Left lobe of liver (tissue), 2 donors: Measurements from ENCODE around the gene AUNIP. TPM values are rescaled to one million over a fixed set of nuclear protein-coding genes. Genes with fewer than 3 reads are reported as not detected.
A peak's percentile ranks its signal among the peaks of the same experiment; 100 is the strongest.

Experiments used
- ATAC-seq: fragments of 200-7000 bp; cut with Tn5 transposase; one replicate; pipeline ENCODE4 v1.9.1; 2020; ENCODE audit warnings: mild to moderate bottlenecking, moderate library complexity
- DNase-seq: peaks from one replicate; pipeline ENCODE4 v3.0.0-alpha.2; 2020; ENCODE audit warnings: low spot score
- total RNA-seq: library from RNA; stranded (reverse); gene quantifications from one replicate; pipeline ENCODE4 v1.2.1, GENCODE V29; 2021
- donor health status: DM: no; HTN: no; CAD: no; lungs with moderate emphysema.
- donor health status: DM: no; HTN: yes; CAD: no.

The AUNIP gene
- total RNA-seq, 1 donor from 2014 or later = not detected

DNA sequence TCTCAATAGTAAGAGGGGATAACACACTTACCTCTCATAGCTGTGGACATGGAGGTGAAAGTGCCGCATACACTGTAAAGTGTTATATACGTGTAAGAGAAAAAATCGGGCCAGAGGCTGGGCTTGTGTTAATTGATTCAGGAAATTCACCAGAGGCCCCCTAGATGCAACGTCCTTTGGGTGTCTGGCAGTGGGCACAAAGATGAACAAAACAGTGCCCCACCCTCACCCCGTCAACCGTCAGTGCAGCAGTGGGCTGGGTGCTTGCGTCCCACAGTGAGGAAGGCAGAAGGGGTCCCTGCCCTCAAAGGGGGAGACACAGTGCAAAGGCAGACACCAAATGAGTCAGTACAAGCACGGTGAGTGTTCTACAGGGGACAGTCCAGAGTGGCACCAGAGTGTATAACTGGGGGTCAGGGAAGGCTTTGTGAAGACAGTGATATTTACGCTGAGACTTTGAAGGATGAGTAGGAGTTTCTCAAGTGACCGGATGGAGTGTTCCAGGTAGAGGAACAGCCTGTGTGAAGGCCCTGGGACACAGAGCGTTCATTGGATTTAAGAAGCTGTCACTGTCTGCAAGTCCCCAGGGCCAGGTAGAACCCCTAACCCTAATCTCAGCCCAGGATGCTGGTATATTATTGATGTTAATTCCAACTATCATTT lies 46.1 kb downstream of the AUNIP start:
- ATAC-seq = no peak
- no peak for DNase-seq

DNA sequence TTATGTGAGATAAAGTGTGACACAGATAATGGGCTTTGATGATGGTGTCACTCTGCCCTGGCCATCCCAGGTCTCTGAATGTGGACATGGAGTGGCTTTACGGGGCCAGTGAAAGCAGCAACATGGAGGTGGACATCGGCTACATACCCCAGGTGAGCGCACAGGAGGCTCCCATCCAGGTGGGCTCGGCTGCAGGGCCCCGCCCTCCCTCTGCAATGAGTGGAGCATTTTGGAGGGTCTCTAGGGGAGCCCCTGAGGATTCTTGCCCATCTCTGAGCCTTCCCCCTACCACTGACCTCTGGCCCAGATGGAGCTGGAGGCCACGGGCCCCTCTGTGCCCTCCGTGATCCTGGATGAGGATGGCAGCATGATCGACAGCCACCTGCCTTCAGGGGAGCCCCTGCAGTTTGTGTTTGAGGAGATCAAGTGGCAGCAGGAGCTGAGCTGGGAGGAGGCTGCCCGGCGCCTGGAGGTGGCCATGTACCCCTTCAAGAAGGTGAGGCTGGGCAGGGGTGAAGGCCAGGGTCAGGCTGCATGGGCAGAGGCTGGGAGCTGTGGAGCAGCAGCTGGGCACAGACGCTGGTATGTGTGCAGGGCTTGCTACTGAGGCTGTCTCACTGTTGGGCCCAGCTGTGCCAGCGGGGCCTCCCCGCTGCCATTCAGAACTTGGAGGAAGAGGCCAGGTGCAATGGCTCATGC lies 47.7 kb downstream of the AUNIP start:
- DNase-seq (no peak), ATAC-seq (no peak)

DNA sequence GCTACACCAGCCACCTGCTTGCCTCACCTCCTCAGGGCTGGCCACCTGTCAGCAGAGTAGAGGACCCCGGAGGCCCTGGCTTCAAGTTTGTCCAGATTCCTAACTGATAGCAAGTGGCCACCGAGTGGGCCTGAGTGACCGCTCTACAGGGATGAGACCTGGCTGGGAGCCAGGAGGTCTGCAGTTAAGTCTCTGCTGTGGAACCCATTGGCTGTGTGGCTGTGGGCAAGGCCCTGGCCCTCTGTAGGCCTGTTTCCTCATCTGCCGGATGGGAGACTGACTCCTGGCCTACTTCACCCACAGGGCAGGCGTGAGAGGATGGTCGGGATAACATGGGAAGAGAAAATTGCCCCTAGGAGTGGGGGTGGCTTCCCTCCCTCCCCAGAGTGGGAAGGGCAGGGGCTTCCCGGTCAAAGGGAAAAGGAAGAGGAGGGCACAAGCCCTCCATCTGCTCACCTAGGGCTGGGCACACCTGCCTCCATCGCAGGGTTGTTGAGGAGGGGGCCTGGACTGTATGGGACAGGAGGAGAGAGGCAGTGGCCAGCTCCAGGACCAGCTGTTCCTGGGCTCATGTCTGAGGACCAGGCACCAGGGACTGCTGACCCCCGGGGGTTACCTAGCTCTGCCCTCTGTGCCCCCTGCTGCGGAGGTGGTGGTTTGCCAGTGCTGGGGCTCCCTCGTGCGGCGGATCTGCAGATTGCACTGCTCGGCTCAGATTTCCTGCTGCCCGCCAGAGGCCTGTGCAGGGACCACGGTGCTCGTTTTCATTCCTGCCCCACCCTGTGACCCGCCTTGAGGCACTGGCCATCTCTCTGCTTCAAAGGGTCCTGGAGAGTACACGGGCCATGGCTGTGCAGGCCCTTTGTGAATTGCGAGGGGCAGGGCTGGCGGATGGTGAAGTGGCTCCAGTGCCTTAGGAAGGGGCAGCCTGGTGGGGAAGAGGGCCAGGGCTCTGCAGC lies 48.6 kb downstream of the AUNIP start:
- ATAC-seq (peak; percentile 83), DNase-seq (peak; percentile 70)

DNA sequence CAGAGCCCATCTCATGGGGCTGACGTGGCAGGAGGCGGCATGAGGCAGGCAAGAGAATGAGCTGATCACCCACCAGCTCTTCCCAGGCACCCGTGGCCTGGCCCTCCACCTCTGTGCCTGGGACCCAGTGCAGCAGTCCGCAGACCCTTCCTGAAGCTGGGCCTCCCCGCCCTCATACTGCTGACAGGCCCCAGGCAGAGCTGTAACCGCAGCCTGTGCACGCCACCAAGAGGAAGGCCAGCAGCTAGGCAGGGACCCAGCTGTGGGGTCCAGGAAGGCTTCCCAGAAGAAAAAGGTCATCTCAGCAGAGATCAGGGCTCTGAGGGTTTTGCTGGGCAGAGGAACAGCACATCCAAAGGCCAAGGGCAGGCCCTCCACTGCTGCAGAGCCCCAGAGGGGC lies 49.3 kb downstream of the AUNIP start:
- no peak for DNase-seq
- ATAC-seq = no peak

DNA sequence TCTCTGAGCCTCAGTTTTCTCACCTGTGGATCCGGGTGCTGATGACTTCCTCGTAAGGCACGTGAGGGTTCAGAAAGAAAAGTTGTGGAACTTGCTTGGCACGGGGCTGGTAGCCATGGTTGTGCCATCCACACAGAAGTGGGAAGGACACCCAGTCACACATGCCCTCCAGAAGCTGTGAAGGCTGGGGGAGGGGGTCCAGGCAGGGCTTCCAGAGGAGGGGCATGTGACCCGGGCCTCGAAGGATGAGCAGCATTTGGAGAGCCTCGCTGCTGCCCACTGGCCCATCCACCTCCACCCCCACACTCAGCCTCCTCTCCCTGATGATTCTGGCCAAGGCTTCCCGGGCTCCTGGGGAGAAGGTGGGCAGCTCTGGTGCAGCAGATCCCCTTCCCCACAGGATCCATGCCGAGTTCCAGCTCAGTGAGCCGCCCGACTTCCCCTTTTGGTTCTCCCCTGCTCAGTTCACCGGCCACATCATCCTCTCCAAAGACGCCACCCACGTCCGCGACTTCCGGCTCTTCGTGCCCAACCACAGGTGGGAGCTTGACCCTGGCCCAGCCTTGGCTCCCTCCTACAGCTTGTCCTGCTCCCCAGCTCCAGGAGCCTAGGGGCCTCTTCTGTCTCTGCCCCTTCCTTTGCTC lies 49.9 kb downstream of the AUNIP start:
- ATAC-seq (no peak), DNase-seq (no peak)

DNA sequence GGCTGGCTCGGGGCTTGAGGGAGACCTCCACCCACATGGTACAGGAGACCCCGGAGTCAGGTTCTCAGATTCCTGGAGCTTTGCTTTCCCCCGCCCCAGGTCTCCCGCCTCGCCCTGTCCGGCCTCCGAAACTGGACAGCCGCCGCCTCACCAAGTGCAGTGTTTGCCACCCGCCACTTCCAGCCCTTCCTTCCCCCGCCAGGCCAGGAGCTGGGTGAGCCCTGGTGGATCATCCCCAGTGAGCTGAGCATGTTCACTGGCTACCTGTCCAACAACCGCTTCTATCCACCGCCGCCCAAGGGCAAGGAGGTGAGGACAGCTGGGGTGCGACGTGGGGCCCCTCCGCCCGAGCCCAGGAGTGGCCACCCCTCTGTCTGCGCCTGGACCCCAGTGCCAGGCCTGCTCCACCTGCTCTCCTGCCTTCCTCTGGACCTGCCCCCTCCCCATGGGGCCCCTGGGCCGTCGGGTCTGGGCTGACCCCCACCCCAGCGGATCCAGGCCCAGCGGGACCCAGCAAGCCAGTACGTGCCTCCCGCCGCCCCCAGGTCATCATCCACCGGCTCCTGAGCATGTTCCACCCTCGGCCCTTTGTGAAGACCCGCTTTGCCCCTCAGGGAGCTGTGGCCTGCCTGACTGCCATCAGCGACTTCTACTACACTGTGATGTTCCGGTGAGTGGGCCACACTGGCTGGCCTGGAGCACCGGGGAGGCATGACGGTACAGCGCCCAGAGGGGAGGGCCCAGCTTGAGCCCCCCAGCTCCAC lies 50.6 kb downstream of the AUNIP start:
- no peak for ATAC-seq
- no peak for DNase-seq

DNA sequence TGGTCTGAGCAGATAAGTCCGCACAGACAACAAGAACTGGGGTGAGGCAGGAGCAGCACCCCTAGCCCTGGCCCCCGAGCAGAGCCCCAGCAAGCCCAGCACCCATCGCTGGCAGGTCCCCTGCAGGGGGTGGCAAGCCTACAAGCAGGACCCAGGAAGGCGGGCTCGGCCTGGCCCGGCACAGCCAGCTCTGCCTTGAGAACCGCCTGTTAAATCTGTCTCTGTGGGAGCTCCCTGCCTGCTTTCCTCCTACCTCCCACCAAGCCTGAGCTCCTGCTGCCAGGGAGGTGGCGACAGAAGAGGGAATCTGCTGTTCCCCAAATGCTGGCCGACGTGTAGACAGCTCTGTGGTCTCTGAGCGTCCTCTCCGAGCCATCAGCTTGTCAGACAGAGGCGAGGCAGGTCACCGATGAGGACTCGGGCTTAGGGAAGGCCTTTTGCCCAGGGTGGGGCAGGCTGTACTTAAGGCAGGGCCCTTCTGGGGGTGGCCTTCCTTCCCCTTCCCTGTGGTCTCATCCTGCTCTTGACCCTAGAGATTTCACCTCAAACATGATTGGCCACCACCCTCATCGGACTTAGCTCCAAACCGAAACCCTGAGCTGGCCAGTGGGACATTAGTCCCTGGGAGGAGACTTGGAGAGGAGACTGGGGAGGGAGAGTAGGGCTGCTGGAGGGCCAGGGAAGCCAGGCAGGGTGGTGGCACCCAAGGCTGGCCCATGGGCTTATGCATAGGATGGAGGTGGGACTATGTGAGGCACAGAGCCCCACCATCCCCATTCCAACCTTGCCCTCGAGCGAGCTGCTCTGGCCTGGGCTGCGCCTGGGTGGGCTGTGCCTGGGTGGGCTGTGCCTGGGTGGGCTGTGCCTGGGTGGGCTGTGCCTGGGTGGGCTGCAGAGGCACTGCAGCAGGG lies 51.5 kb downstream of the AUNIP start:
- no peak for ATAC-seq
- DNase-seq = no peak

DNA sequence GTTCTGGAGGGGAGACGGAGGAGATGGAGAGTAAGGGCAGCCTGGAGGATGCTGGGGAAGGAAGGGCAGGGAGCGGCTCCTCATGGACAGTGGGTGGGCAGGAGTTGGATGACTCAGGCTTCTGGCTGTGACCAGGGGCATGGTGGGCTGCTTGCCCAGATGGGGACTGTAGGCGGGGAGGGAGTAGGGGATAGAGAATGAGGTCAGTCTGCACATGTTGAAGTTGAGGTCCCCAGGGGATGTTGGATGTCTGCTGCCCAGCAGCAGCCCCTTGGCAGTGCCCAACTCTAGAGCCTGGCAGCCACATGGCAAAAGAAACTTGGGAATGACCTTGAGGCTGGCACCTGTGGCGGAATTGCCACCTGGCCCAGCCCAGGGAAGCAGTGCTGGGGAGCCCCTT lies 52.8 kb downstream of the AUNIP start:
- ATAC-seq = no peak
- DNase-seq = no peak

DNA sequence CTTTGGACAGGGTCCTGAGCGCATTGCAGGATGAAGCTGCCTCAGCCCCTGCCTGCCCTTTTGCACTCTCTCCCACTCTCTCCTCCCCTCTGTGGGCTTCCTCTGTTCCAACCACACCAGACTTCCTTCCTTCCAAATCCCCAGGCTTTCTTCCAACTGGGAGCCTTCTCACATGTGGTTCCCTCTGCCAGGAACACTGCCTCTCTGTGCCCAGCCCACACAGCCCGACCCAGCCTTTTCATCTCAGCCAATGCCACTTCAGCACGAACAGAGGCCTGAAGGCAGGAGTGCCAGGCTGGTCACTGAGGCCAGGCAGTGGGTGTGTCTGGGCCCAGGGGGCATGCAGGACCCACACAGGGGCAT lies 53.4 kb downstream of the AUNIP start:
- no peak for DNase-seq
- ATAC-seq = peak; percentile 33

DNA sequence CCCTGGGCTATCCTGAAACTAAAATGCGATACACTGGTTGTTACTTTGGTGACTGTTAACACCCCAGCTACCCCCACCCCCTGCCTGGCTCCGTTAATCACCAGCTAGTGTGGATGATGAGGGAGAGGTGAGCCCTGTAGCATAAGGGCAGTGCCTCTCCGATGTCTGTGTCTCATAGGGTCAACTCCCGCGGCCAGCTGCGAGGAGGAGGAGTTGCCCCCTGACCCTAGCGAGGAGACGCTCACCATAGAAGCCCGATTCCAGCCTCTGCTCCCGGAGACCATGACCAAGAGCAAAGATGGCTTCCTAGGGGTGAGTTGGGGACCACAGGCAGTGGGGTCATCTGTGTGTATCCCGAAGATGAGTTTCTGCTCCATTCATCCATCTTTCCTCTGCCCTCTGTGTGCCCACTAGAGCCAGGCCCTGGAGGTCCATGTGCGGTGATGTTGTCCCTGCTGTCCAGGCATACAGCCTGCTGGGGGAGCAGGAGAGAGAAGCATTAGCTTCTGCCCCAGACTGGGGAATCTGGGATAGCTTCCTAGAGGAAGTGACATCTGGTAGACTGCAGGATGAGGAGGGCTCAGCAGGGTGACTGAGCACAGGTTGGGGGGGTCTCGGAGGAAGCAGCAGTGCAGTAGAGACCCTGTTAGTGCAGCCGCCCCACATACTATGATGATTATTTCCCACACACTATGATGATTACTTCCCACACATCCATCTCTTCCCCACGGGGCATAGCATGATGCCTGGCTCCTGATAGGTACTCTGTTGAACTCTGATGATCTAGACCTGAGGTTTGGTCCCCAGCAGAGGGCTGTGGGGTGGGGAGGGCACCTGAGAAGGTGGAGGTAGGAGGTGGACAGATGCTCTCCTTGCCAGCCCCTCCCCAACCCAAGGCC lies 54.0 kb downstream of the AUNIP start:
- no peak for ATAC-seq
- DNase-seq = no peak

DNA sequence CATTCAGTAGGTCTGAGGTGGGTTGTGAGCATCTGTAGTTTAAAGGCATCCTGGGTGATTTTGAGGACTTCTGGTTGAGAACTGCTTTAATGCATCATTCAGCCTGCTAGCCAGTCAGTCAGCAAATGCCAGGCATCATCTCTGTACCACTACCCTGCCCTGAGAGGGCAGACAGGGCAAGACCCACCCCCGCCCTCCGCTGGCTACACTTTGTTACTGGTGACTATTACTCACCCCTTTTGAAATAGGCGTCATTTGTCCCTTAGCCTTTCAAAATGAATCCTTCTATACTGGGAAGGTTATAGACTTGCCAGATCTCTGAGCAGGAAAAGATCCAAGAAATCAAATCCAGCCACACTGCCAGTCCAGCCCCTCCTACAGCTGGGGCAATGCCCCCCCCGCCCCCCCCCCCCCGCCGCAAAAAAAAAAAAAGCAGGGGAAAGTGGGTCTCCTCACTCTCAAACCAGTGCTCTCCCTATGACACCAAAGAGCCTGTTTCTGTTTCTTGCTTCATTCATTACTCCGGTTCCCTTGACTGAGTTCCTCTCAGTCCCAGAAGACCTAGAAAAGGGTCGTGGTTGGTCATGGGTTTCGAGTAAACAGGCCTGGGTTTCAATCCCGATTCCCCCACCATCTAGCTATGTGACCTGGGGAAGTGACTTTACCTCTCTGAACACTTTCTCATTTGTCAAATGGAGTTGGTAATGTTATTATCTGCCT lies 54.9 kb downstream of the AUNIP start:
- no peak for DNase-seq
- ATAC-seq = no peak

DNA sequence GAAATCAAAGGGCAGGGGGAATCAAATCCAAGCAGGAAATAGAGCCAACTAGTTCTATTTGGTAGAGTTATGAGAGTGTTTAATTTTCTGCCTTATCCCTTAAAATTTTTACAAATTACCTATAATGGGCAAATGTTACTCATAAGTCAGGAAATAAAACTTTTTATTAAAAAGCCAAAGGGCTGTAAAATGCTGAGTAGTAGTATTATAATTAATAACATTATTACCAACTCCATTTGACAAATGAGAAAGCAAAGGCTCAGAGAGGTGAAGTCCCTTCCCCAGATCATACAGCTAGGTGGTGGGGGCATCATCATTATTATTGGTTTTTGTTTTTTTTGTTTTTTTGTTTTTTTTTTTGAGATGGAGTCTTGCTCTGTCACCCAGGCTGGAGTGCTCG lies 55.9 kb downstream of the AUNIP start:
- ATAC-seq (no peak), DNase-seq (no peak)

DNA sequence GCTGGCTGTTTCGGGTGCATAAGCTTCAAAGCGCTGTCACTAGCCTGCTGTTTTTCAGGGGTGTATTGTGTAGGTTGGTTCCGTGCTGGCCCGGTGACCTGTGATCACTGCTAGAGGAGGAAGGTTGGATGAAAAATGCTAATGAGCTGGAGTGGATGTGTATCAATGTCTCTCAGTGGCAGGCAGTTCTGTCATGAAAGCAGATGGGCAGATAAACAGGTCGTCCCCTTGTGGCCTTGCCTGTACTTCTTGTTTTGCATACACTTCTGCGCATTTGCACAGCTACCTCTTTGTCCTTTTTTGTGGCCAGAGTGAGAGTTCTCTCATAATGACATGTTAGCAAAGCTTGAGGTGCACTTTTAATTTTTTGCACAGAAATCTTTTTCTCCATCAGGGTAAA lies 56.3 kb downstream of the AUNIP start:
- ATAC-seq (no peak), DNase-seq (no peak)

DNA sequence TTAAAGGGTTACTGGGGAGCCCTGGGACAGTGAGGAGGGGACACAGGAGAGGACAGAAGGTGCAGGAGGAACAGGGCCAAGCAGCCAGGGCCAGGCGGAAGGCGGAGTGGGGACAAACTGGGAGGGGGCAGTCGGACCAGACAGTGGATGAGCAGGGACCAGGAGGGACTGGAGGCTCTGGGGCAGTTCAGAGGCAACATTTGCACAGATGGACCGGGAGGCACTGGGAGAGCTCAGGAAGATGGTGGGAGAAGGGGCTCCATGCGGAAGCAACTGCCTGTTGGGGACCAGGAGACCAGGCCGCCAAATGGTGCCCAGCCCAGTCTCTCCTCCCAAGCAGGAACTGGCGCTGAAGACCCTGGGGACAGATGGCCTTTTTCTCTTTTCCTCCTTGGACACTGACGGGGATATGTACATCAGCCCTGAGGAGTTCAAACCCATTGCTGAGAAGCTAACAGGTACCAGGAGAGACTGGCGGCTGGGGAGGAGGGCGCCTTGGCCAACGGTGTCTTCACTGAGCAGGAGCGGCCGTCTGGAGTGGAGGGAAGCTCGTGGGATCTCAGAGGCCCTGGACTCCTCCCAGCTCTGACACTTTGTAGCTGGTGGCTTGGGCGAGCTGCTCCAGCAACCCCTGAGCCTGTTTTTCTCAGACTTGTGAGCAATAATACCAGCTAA lies 58.4 kb downstream of the AUNIP start:
- DNase-seq (no peak), ATAC-seq (no peak)

DNA sequence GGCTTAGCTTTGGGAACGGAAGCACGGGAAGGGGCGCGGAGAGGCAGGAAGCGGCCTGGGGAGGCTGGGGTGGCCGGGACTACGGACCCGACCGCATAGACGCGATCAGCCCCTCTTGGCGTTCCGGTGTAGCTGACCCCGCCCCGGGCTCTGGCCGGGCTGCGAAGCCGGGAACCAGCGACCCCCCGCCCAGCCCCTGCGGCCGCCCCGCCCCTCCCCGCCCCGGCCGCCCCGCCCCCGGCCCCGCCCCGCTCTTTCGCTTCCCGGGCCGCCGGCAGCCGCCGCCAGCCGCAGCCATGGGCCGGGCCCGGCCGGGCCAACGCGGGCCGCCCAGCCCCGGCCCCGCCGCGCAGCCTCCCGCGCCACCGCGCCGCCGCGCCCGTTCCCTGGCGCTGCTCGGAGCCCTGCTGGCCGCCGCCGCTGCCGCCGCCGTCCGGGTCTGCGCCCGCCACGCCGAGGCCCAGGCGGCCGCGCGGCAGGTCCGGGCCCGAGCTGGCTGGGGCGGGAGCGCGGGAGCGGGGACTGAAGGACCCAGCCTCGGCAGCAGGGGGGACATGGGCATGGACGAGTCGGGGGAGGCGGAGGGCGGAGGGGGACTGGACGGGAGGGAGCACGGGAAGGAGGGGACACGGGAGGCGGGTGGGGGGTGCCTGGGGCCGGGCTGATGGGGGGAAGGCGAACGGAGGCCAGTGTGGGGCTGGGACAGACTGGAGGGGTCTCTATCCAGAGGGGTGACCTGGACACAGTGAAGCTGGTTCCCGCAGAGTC lies 59.1 kb downstream of the AUNIP start, which contains the start of gene SELENON:
Gene SELENON (plus strand): TSS at position 259 of the 768 bp plus-strand sequence. CDS start 38 bp downstream, at position 297.
- ATAC-seq (peak; percentile 75), DNase-seq (peak; percentile 66)

DNA sequence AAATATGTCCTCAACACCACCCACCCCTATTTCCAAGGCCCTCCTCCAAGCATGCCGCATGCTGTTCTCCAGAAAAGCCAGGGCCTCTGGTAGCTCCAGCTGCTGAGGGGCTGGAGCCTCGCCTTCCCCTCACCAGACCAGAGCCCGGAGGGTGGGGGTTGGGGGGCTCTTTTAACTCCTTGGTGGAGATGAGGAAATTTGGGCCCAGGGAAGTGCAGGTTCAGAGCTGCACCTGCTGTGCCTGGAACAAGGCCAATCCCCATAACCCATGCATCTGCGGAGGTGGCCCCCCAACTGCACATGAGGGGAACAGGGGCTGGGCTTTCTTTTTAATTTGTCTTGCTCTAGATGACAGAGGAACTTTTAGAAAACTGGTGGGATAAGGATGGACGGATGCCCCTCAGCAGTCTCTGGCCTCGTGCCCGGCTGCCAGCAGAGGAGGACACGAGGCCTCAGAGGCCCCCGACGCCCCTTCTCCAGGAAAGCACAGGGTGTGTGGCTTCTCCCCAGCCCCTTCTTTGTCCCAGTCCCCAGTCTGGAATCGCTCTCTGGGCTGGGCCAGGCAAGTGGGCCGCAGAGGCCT lies 59.8 kb downstream of the AUNIP start:
- no peak for DNase-seq
- no peak for ATAC-seq
